Activated T-cell treated with anti-CD3 and anti-CD28 coated beads for 4 hours (primary cell): ENCODE results near the gene CDK12.
"Not testable (repeated sequence)": the region's sequence is repeated elsewhere in the genome, so short reads cannot be mapped to it uniquely, and the experiment has no call there.

Experiments used
- DNase-seq: peaks from one replicate; pipeline ENCODE4 v3.0.0-alpha.2; 2020

Gene CDK12

DNA sequence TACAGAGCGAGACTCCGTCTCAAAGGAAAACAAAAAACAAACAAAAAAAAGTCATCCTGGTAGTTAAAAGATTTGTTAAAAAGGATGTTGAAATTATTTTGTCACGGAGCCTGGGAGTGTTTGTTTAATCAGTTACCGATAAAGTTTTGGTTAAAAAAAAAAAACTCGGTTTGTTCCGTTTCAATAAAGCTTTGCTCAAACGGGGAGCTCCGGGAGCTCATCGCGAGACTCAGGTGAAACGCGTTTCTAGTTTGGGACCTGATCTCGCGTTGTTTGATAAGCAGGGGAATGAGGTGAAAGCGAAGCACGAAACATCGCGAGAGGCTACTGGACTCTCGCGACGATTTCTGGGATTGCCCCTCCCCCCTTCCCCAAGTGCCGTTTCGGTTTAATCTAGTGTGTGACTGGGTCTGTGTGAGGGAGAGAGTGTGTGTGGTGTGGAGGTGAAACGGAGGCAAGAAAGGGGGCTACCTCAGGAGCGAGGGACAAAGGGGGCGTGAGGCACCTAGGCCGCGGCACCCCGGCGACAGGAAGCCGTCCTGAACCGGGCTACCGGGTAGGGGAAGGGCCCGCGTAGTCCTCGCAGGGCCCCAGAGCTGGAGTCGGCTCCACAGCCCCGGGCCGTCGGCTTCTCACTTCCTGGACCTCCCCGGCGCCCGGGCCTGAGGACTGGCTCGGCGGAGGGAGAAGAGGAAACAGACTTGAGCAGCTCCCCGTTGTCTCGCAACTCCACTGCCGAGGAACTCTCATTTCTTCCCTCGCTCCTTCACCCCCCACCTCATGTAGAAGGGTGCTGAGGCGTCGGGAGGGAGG lies at the start of gene CDK12:
TSS of gene CDK12 (plus strand) at position 374 of the 813 bp plus-strand sequence. CDS start 586 bp downstream, outside the sequence.
- DNase-seq = peak; percentile 96

DNA sequence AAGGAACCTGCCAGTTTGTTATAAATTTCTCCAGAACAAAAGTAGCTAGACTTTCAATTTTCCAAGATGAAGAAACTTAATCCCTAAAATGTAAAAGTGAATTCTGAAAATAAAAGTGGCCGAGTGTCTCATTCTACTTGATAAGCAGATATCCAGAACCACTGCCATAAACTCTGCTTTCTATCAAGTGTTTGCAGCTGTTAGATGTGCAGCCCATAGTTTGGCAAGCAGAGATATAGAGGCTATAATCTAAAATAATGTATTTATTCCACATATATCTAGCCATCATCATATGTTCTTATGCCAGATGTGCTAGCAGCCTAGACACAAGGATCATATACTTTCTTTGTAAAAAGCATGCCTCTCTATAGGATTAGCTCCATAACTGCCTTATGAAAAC lies 45.1 kb upstream of the CDK12 start:
- DNase-seq = no peak

DNA sequence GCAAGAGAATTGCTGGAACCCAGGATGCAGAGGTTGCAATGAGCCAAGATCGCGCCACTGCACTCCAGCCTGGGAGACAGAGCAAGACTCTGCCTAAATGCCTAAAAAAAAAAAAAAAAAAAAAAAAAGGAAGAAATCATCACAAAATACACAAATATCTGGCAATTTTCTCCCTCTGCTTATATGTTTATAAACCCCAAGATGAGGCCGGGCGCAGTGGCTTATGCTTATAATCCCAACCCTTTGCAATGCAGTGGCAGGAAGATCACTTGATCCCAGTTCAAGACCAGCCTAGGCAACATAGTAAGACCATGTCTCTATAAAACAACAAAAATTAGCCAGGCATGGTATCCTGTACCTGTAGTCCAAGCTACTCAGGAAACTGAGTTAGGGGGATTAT lies 31.7 kb upstream of the CDK12 start:
- no peak for DNase-seq

DNA sequence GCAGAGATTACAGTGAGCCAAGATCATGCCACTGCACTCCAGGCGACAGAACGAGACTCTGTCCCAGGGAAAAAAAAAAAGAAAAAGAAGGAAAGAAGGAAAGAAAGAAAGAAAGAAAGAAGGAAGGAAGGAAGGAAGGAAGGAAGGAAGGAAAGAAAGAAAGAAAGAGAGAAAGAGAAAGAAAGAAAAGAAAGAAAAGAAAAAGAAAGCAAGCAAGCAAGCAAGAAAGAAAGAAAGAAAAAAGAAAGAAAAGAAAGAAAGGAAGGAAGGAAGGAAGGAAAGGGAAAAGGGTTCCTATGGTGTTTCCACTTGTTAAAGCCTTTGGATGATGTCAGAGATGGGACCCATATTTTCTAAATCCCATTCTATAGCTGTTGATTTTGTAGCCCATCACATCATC lies 21.4 kb upstream of the CDK12 start:
- DNase-seq = not testable (repeated sequence)

DNA sequence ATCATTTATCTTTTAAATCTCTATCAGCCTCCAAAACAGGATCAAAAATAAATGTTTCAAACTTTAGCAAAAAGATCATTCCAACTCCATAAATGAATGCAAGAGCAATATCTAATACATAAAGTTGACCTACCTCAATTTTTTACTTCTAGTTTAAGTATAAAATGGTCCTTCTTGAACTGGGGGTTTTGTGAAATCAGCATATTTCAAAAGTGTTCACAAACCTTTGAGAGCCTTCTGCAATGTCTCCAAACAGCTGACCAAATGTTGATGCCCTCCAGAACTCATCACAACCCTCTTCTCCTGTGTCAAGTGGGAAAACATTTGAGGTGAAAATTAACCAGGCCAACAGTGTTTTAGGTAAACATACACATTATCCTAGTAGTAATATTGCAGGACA lies 18.0 kb upstream of the CDK12 start:
- no peak for DNase-seq

DNA sequence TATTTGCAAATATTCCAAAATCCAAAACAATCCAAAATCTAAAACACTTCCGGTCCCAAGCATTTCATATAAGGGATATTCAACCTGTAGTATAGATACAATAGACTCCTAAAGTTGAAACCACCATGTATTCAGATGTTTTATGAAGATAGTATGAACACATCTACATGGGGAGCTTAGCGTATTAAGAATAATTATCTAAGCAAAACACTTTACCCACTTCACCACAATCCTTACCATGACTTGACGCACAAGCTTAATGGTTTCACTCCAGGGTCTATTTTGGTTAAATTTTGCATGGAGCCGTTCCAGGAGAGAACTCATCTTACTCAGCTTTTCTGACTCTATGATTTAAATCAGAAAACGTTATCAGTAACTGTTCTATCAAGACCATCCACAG lies 13.7 kb upstream of the CDK12 start:
- DNase-seq = no peak

DNA sequence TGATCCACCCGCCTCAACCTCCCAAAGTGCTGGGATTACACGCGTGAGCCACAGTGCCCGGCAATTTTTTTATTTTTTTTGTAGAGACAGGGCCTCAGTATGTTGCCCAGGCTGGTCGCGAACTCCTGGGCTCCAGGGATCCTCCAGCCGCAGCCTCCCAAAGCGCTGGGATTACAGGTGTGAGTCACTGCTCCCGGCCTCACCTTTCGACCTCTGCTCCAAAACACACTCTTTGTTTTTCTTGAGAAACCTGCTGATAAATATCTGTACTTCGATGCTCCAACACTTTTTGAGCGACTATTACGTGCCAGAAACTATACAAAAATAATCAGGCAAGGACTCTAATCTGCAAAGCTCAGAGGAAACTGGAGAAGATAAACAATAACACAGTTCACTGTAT lies 11.2 kb upstream of the CDK12 start:
- no peak for DNase-seq

DNA sequence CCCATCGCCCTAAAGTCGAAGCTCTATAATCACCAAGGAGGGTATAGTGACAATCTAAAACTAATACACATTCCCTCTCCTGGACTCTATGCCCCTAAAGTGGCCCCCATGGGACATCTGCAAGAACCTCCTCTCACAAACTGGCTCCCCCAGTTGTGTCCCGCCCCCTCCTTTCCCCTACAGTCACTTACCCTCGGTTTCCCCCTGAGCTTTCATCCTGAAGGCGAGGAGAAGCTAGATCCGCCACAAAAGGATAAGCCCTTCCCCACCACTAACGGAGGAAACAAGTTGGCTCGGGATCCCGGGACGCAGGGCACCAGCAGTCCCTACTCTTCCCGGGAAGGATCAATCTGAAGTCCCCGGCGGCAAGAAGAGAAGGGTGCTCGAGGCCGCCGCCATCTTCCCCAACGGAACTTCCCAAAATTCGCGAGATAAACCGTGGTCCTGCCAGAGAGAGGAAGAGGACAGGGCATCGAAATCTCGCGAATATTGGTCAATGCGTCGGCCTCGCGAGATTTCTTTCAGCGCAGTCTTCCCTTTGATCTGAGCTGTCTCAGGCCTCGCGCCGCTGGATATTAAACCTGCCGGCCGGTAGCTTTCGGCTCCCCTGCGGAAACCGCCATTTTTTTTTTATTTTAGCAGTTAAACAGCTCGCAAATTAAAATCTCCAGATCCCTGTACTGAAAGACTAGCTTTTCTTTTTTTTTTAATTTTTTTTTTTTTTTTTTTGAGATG lies 10.3 kb upstream of the CDK12 start, which contains the start of gene MED1:
TSS of gene MED1 (minus strand) at position 417 of the 735 bp plus-strand sequence. CDS start at position 216, 201 bp downstream.
- peak; percentile 82 for DNase-seq

DNA sequence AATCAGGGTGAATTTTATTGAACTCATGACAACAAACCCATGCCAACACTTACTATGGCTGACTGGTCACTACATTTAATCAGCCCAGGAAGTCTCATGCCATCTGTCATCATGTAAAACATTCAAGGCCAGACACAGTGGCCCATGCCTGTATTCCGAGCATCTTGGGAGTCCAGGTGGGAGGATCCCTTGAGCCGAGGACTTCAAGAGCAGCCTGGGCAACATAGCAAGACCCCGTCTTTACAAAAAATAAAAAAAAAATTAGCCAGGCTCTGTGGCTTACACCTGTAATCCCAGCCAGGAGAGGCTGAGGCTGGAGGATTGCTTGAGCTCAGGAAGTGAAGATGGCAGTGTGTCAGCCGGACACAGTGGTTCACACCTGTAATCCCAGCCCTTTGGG lies 5.4 kb upstream of the CDK12 start:
- DNase-seq = no peak

DNA sequence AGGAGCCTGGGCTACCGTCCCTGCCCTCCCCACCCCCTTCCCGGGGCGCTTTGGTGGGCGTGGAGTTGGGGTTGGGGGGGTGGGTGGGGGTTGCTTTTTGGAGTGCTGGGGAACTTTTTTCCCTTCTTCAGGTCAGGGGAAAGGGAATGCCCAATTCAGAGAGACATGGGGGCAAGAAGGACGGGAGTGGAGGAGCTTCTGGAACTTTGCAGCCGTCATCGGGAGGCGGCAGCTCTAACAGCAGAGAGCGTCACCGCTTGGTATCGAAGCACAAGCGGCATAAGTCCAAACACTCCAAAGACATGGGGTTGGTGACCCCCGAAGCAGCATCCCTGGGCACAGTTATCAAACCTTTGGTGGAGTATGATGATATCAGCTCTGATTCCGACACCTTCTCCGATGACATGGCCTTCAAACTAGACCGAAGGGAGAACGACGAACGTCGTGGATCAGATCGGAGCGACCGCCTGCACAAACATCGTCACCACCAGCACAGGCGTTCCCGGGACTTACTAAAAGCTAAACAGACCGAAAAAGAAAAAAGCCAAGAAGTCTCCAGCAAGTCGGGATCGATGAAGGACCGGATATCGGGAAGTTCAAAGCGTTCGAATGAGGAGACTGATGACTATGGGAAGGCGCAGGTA lies 762 bp downstream of the CDK12 start:
- no peak for DNase-seq

DNA sequence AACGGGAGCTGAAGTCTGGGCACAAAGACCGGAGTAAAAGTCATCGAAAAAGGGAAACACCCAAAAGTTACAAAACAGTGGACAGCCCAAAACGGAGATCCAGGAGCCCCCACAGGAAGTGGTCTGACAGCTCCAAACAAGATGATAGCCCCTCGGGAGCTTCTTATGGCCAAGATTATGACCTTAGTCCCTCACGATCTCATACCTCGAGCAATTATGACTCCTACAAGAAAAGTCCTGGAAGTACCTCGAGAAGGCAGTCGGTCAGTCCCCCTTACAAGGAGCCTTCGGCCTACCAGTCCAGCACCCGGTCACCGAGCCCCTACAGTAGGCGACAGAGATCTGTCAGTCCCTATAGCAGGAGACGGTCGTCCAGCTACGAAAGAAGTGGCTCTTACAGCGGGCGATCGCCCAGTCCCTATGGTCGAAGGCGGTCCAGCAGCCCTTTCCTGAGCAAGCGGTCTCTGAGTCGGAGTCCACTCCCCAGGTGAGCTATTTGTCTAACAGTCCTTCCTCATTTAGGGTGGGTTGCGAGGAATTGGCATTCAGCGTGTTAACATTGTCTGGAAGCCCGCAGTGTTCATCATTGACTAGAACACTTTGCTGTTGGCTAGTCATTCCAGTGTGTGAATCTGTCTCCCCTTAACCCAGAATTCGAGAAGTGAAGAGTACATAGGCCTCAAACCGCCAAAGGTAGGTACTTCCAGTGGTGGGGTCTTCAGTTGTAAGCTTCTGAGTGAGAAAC lies 1.5 kb downstream of the CDK12 start:
- no peak for DNase-seq

DNA sequence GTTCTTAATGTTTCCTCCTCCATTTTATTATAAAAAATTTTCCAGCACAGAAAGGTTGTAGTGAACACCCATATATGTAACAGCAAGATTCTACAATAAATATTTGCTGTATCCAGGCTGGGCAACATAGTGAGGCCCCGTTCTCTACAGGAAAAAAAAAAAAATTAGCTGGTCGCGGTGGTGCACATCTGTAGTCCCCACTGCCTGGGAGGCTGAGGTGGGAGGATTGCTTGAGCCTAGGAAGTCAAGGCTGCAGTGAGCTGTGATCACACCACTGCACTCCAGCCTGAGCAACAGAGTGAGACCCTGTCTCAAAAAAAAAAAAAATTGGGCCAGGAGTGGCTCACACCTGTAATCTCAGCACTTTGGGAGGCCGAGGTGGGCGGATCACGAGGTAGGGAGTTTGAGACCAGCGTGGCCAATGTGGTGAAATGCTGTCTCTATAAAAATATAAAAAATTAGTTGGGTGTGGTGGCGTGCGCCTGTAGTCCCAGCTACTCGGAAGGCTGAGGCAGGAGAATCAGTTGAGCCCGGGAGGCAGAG lies 3.4 kb downstream of the CDK12 start:
- DNase-seq = not testable (repeated sequence)

DNA sequence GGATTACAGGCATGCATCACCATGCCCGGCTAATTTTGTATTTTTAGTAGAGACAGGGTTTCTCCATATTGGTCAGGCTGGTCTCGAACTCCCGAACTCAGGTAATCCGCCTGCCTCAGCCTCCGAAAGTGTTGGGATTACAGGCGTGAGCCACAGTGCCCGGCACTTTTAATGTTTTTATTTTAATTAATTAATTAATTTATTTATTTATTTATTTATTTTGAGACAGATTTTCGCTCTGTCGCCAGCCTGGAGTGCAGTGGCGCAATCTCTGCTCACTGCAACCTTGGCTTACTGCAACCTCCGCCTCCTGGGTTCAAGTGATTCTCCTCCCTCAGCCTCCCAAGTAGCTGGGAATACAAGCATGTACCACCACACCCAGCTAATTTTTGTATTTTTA lies 7.3 kb downstream of the CDK12 start:
- DNase-seq = not testable (repeated sequence)

DNA sequence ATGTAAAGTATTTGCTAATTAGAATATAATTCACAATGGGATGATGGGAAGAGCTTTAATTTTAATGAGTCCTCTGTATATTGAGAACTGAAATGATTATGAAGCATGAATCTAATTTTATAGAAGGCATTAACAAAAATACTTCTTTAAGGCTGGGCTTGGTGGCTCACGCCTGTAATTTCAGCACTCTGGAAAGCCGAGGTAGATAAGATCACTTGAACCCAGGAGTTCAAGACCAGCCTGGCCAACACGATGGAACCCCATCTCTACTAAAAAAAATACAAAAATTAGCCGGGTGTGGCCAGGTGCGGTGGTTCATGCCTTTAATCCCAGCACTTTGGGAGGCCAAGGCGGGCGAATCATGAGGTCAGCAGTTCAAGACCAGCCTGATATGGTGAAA lies 12.0 kb downstream of the CDK12 start:
- DNase-seq = no peak

DNA sequence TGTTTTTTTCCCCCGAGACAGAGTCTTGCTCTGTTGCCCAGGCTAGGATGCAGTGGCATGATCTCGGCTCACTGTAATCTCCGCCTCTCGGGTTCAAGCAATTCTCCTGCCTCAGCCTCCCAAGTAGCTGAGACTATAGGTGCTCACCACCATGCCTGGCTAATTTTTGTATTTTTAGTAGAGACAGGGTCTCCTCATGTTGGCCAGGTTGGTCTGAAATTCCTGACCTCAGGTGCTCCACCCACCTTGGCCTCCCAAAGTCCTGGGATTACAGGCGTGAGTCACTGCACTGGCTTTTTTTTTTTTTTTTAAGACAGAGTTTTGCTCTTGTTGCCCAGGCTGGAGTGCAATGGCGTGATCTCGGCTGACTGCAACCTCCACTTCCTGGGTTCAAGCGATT lies 18.3 kb downstream of the CDK12 start:
- DNase-seq = not testable (repeated sequence)

DNA sequence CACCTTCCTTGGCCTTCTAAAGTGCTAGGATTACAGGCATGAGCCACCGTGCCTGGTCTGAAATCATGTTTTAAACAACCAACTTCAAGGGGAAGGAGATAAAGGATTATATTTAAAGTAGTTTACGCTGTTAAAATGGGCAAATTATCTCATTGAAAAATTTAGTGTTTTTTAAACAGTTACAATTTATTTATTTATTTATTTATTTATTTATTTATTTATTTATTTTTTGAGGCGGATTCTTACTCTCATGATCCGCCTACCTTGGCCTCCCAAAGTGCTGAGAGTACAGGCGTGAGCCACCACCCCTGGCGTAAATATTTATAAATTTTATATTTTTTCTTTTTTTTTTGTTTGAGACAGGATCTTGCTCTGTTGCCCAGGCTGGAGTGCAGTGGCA lies 22.2 kb downstream of the CDK12 start:
- DNase-seq = no peak

DNA sequence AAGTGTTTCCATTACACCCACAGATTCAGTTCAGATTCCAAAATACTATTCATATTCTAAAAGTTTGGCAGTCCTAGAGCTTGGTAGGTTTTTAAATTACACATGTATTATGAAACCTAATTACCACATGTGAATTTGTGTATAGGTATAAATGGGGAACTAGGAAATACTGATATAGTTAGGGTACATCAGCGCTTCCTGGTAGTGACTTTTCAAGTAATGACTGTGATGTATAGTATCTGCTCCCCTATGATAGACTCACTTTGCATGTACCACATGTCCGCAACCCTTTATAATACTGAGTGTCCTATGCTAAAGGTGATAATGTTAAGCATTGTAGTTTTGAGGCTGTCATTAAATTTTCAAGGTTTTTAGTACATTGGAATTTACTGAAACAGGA lies 22.9 kb downstream of the CDK12 start:
- no peak for DNase-seq

DNA sequence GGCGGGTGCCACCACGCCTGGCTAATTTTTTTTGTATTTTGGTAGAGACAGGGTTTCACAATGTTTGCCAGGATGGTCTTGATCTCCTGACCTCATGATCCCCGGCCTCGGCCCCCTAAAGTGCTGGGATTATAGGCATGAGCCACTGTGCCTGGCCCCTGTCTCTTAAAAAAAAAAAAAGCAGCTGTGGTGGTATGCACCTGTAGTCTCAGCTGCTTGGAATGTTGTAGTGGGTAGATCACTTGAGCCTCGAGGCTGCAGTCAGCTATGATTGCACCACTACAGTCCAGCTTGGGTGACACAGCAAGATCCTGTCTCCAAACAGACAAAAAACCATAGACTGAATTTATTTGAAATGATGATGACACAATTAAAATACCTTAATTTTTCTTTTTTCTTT lies 24.3 kb downstream of the CDK12 start:
- DNase-seq = no peak

DNA sequence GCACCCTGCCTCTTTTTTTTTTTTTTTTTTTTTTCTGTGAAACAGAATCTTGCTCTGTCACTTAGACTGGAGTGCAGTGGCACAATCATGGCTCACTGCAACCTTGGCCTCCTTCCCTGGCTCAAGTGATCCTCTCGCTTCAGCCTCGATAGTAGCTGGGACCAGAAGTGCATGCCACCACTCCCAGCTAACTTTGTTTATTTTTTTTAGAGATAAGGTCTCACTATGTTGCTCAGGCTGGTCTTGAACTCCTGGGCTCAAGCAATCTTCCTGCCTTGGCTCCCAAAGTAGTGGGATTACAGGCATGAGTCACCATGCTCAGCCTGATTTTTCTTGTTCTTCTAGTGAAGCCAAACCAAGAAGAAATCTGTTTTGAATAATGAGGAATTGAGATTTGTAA lies 25.0 kb downstream of the CDK12 start:
- no peak for DNase-seq

DNA sequence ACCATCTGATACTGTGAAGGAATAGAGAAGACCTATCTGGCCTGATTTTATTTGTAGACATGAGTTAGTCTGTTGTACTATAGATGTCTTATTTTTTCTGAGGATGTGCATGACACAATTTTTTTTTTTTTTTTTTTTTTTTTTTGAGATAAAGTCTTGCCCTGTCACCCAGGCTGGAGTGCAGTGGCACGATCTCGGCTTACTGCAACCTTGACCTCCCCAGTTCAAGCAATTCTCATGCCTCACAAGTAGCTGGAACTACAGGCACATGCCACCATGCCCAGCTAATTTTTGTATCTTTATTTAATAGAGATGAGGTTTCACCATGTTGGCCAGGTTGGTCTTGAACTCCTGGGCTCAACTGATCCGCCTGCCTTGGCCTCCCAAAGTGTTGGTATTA lies 26.2 kb downstream of the CDK12 start:
- DNase-seq = not testable (repeated sequence)

DNA sequence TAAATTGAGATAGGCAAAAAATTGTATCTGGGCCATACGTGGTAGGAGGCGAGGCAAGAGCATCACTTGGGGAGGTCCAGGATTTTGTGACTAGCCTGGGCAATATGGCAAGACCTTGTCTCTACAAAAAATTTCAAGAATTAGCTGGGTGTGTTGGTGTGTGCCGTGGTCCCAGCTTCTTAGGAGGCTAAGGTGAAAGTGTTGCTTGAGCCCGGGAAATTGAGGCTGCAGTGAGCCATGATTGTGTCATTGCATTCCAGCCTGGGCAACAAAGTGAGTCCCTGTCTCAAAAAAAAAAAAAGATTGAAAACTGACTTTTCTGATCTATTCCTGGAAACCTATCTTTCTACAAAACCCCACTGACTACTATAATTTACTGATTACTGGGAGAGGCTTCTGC lies 26.7 kb downstream of the CDK12 start:
- DNase-seq = no peak

DNA sequence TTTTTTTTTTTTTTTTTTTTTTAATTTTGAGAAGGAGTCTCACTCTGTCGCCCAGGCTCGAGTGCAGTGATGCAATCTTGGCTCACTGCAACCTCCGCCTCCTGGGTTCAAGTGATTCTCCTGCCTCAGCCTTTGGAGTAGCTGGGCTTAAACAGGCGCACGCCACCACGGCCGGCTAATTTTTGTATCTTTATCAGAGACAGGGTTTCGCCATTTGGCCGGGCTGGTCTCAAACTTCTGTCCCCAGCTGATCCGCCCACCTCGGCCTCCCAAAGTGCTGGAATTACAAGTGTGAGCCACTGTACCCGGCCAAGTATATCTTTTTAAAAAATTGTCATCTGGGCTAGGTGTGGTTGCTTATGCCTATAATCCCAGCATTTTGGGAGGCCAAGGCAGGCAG lies 35.6 kb downstream of the CDK12 start:
- not testable (repeated sequence) for DNase-seq

DNA sequence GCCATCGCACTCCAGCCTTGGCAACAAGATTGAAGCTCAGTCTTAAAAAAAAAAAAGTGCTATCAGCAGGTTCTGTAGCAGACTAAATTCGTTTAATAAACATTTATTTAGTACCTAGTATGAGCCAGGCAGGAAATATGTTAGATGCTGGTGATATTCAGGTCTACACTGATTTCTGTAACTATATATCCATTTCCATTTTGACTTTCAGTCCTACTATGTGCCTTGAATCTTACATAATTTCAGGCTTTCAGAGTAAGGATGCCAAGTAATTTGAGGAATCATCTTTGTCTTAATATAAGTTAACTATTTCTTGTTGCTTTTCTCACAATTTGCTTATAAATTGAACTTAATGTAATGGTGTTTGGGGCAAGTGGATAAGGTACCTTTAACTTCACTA lies 46.2 kb downstream of the CDK12 start:
- no peak for DNase-seq
